Activated CD4-positive, alpha-beta T cell treated with anti-CD3 and anti-CD28 coated beads for 48 hours (primary cell): ENCODE measurements around the gene PLAU.

Experiments
- DNase-seq: peaks from one replicate; pipeline ENCODE4 v3.0.0-alpha.2; 2020

Gene PLAU

DNA sequence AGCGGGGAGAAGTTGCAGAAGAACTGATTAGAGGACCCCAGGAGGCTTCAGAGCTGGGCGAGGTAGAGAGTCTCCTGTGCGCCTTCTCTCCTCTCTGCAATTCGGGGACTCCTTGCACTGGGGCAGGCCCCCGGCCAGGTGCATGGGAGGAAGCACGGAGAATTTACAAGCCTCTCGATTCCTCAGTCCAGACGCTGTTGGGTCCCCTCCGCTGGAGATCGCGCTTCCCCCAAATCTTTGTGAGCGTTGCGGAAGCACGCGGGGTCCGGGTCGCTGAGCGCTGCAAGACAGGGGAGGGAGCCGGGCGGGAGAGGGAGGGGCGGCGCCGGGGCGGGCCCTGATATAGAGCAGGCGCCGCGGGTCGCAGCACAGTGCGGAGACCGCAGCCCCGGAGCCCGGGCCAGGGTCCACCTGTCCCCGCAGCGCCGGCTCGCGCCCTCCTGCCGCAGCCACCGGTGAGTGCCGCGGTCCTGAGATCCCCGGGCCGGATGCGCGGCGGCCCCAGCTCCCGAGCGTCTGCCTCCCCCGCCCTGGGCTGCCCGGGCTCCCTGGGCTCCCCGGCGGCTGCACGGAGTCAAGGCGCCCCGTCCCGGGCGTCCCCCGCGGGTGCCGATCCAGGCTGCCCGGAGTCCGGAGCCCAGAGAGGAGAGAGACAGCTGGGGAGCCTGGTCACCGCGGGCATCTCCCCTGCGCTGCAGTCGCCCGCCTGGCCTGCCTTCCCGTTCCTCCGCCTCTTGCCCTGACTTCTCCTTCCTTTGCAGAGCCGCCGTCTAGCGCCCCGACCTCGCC, at the start of gene PLAU:
Gene PLAU (plus strand): TSS at position 369 of the 789 bp plus-strand sequence. CDS start 424 bp downstream, outside the sequence.
- peak; percentile 51 for DNase-seq

DNA sequence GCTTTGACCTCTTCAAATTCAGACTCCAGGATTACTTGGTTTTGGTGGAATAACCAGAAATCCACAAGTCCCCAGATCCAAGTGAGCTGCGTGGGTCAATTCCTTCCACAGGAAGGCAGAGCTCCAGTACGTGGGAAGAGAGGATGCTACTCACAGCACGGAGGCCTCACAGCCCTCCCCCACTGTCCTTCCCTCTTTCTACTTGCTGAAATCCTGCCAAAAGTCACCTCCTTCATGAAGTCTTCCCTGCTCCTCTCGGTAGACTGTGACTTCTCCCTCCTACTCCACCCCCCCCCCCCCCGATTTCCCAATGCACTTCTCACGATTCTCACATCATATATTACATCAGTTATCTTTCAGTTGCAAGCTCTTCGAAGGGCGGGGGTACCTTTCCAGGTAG, 48.9 kb upstream of the PLAU start:
- no peak for DNase-seq

DNA sequence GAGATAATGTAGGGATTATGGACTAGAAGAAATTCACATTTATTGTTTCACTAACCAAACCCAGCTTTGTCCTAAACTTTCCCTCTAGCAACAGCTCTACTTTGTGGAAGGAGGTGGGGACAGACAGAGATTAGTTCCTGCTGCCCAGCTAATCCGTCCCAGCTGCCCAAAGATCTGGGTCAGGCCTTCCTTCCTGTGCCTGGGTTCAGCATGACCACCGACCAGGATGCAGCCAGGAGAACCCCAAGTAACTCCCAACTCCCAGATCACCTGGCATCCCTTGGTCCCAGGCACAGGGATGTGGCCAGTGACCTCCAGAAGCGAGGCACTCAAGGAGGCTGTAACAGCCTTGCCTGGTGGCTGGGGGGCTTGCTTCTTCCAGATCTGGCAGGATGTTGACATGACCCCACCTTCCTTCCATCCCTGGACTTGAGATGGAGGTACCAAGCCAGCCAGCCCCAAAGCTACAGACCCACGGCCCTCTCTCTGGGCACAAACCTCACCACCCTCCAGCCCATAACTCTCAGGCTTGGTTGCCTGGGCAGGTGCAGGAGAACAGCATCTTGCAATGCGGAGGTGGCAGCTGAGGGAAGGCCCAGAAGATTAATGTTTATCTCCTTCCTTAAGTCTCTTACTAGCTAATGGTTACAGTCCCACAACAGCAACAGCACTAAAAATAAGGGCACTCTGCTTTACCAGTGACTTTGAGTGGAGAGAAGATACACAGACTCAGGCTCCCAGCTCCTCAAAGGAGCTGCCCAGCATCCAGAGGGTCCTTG, 47.7 kb upstream of the PLAU start:
- no peak for DNase-seq

DNA sequence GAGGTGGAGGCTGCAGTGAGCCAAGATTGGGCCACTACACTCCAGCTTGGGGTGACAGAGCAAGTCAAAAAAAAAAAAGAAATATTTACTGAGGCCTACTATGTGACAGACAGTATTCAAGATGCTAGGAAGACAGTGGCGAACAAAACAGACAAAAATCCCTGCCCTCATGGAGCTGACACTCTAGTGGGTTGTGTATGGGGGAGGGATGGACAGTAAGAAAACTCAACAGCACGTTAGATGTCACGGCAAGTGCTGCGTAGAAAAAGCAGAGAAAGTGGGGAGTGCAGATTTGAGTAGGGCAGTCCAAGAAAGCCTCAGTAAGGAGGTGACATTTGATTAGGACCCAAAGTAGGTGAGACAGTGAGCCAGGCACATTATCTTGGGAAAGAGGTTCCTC, 46.7 kb upstream of the PLAU start:
- no peak for DNase-seq

DNA sequence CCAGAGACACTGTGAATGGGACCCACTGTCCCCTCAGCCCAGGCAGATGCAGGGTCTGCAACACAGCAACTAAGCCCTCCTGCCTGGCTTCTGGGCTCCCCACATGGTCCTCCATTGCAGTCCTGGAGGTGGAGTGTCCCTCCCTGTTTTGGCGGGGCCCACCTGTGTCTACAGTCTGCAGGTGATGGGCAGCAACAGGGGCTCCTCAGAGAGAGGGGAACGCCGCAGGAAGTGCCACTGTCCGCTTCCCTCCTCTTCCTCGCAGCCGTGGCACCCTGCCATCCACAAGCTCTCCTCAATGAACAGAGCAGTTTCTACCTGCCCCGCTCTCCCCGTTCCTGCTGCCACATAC, 45.8 kb upstream of the PLAU start:
- DNase-seq = no peak

DNA sequence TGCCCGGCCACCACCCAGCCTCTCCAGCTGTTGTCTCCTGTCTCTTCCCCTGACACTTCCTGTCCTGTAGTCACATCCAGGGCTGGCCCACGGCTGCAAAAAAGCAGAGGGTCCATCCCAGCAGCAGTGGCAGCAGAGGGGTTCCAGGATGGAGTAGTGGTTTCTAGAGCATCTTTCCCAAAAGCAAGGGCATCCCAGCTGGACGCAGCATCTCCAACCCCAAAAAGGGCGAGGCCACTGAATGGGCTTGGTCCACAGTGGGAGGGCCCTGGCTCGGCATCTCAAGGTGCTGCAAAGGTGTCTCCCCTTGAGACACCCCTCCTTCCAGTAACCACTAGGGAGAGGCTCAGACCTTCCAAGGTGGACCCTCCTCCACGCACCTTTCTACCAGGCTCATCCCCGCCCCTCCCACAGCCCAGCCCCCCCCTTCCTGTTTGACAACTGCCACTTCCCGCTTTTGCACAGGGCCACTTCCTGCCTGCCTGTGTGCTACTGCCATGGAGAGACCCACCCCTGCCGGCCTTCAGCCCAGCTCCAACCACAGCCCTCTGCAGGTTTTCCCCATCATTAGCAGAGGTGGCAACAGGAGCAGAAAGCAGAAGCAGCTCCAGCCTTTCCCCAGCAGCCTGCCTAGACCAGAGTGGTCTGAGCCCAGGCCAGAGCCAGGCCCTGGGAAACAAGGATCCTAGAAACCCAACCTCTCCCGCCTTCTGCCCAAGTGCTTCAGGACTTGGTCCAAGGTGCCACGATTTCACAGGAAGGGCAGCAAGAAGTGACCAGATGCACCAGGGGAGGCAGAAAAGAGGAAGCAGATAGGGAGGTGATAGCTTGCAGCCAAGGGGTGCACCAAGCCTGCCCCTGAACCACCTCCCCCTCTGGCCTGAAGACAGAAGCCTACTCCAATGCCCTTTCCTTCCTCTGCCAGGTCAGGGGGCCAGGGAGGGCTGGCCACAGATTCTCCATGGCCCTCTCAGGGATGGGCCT, 45.2 kb upstream of the PLAU start:
- DNase-seq = peak; percentile 58

DNA sequence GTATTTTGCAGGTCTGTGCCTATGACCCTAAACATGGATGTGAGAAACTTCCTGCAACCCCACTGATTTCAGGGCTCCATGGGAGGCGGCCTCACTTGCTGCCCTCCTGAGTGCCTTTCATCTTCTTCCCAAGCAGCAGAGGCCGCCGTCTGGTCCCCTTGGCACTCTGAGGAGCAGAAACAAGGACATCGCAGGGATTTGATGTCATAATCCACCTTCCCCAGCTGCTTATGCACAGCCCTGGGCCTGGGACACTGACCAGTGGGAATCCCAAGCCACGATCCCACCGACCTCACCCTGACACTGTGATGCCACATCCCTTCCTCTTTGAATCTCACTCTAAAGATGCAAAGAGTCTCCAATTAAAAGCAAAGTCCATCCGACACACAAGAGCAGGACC, 44.3 kb upstream of the PLAU start:
- no peak for DNase-seq

DNA sequence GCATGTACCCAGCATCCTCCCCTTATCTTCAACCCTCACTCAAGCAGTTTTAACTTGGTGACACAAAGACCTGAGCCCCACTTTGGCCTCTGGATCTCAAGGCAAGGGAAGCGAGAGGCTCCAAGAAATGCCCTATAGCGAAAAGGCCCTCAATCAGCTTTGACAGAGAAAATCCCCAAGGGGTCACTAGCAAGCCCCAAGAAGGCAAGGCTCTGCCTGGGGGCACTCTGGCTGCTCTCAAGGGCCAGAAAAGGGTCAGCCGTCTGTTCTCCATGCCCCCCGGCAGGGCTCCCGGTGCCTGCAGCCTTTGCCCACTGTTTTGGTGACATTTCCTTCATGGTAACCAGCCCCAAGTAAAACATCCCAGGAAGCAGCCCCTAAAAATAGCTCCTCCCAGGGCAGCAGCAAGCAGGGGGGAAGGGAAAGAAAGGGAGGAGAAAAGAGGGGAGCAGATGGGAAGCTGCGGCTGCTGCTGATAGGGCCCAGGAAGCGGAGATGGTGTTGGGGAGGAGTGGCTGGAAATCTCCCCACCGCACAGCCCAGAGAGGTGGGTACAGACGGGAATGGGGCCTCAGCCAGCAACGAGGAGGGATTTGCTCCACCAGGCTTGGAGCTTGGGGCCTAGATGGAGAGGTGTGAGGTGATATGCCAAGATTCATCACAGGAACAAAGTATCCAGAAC, 43.7 kb upstream of the PLAU start:
- DNase-seq = no peak

DNA sequence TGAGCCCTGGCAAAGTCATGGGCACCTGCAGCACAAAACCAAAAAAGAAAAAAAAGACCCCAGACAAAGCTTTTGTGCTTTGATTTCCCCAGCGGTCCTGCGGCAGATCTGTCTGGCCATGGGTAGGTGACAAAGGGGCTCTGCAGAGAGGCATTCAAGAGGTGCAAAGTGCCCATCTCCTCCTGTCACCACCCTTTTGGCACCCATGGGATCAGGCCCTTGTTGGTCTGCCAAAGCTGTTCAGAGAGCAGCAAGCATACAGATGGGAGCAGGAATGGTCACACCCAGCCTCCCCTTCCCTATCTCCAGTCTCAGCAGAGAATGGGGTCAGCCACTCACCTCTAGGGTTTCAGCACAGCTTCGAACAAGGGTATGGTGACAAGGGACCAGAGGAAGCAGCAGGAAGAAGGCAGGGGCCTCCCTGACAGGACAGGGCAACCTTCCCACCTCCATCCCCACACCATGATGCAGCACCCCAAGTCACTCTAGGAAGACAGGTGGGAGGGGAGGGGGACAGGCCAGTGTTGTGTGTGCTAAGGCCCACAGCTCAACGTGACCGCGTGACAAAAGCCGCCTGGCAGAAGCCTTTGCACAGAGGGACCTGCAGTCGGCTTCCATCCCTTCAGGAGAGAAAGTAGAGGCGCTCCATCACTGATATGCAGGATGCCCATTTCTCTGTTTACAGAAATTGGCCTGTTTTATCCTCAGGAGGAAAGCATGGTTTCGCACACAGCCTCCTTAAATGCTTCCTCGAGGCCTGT, 42.9 kb upstream of the PLAU start:
- DNase-seq = no peak

DNA sequence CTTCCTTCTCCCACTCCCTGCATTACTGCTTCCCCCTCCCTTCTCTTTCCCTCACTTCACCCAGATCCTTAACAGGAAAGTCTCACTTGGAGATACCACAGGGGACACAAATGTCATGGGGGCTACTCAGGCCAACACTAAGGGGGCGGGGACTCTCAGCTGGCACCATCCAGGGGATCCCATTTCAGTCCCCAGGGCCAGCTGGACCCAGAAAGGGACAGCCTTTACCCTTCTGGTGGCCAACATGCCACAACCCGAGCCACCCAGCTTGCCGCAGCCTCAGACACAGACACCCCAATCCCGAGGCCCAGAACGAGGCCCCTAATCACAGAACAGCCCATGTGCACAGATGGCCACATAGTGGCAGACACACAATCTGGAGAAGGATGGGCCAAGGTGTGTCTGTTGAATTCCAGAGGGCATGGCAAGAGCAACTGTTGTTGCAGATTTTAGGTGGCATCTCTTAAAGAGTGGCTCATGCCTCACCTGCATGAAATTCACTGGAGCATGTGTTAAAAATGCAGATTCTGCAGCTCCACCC, 42.2 kb upstream of the PLAU start:
- DNase-seq = no peak

DNA sequence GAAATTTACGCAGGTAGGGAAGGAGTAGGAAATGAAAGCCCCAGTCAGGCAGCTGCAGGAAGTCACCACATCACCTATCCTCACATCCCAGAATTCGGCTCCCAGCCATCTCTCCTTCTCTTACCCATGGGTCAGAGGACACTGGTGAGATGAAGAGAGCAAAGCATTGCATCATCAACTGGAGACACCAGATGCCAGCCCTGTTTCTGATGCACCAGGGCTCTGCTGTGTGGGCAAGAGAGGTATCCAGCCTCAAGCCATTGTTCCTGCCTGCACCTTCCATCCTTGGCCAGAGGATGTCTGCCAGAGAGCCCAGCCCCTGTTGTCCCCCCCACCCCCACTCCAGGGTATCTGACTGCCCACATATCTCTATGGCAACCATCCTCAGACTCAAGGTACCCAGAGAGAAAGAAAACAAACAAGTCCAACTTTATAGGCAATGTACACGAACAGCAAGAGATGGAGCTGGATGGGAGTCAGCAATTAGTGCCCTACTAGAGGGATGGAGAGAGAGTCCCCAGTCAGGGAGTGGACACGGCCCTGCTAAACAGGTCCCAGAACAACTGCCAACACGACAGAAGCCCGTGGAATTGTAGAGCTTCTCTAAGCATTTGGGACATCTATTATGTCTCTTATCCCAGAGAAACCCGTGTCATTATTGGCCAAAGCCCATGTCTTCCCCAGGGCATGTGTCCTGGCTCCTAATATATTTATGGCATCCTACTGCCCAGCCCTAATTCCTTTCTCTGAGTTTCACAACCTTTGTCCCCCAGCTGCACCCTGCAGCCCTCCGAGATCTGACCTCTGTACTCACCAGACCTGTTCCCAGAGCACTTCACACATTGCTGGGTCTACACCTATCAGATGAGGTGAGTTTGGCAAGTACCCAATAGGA, 39.4 kb upstream of the PLAU start:
- no peak for DNase-seq

DNA sequence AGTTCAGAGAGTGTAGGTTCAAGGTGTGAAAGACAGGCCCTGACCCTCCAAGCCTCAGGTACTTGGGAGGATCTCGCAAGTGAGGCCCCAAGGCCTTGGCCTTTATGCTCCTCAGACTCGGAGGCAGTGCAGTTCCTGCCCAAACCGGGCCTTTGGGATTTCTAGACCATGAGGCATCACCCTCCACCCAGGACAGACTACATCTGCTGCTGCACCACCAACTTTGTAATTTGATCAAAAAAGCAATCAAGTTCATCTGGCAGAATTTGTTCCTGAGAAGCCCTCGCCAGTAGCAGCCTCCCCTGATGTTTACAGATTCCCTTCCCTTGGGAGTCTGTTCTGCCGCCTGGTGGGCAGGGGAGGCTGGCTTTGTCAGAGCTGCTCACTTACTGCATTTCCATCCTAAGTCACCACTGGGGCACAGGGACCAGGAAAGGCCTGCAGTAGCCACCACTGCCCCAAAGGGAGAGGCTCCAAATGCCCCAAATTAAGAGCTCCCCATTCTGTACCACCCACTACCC, 38.7 kb upstream of the PLAU start:
- DNase-seq = no peak

DNA sequence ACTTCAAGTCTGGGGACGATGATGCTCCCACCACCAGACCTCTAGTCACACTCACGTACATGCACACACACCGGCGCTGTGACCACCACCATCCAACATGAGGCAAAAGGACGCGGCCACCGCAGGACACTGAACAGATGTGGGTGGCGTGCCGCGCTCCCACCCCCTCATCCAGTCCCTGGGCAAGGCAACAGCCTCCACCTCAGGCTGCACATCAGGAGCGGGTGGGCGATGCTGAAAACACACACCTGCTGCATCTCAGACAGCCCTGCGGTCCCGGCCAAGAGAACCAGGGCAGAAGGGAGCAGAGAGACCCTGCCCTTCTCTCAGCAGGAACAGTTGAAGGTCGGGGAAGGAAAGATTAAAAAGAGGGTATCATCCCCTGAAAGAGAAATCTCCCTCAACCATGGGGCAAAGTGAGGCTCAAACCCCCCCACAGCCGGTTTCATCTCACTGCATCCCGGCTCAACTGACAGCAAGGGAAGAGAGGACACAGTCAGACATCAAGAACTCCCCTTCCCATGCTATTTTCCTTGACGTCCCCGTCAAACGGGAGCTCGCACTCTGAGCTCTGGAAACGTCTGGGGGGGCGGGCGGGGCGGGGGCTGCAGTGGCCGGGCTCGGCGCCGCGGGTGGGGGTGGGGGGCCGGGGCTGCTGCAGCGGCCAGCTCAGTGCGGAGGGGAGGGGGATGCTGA, 37.6 kb upstream of the PLAU start:
- no peak for DNase-seq

DNA sequence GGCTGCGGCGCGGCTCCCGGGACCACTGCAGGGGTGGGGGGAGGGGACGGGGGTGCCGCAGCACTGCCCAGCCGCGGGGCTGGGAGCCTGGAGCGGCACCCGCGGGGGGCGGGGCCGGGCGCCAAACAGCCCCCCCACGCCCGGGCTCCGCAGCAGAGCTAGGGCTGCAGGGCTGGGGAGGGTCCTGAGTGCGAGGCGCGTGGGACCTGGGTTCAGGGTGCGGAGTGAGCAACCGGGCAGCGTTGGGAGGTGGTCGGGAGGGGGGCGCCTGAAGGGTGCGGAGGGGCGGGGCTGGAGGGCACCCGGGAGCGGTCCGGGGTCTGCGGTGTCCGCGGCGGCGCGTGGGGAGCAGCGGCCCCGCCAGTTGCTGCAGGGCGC, 37.1 kb upstream of the PLAU start:
- peak; percentile 20 for DNase-seq

DNA sequence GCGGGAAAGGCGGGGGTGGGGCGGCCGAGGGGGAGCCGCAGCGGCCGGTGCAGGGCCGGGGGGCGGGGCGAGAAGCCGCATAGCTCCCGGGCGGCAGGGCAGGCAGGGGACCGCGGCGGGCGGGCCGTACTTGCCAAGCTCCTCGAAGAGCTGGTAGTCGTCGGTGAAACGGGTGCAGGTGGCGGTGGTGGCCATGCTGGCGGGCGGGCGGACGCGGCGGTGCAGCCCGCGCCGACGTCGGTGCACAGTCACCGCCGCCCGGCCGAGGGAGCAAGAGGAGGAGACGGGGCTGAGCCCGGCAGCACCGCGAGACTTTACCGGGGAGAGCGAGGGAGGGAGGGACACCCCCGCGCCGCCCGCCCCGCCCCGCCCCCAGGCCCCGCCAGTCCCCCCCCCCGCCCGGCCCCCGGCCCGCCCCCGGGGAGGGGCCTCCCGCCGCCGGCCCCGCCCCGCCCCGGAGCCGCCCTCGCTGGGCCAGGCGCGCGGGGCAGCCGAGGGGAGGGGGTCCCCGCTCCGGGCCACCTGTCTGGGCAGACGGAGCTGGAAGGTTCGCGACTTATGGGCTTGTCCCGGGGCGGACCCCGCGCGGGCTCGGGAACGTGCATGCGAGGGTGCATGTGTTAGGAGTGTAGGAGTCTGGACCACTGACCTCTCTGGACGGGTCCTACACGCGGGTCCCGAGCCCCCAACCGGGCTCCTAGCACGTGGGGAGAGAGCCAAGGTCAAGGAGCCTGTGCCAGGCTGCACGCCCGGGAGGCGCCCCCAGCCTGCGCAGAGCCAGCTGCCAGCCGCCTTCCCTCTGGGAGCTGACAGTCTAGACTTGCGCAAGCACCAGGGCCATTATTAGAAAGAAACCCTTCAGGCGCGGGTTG, 36.4 kb upstream of the PLAU start, which contains the start of gene CAMK2G:
Gene CAMK2G (minus strand): TSS at position 289 of the 872 bp plus-strand sequence. CDS start 94 bp downstream, at position 195.
- peak; percentile 86 for DNase-seq

DNA sequence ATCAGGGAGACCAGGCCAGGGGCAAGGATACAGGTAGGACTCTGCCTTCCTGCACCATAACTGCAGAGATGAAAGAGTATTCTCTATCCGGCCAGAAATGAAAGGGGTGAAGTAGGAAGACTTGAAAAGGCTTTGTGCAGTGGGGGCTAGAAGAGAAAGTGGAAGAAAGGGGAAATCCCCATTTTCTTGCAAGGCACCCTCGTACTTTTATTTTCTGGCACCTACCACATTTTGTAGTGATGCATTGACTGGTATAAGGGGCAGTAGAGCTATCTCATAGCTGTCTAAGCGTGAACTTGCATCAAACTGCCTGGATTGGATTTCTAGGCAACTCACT, 35.8 kb upstream of the PLAU start:
- DNase-seq = peak; percentile 17

DNA sequence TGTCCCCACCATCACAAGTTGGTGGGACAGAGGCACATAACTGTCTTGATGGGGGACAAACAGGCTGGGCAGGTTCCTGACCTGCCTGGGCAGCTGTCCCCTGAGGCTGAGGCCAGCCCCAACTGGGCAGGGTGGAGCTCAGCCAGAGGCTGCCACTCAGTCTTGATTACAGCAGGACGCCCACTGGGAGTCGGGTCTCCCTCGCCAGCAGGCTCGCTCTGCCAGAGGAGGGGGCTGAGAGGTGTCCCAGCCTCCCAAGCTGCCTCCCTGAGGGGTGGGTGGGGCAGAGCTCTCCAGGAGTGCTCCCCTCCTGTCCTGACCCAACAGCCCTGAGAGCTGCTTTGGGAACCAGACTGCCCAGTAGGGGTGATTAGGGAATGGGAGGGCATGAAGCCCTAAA, 34.8 kb upstream of the PLAU start:
- DNase-seq = no peak

DNA sequence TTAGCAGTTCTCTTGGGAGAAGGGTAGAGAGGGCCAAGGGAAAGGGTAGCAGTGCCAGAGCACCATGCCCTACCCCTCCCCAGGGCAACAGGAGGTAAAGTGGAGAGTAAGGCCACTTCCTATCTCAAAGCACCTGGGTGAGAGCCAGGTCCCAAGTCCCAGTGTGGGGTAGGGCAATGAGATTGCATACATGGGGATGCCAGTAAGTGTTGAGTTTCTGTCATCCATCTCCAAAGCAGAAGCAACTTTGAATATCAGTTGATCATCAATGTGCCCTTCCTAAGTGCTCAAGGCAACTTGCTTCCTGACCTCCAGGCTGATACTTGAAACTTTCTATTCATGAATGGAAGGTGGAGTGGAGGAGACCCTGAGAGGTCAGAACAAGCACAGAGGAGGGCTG, 34.4 kb upstream of the PLAU start:
- no peak for DNase-seq

DNA sequence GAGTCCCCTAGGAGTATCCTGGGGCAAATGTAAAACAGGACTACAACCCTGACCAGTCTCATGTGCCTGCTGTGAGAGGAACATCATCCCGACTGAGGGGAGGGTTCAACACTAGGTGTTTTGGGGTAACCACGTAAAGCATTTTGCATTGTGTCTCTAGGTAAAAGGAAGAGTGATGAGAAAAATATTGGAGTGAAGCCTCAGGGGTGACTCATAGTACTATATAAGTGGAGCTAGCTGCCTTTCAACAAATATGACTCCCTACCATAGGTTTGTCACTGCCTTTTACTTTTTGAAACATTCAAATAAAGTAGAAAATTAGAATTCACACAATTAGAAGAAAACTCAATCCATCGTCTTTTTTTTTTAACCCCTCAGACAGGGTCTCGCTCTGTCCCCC, 34.0 kb upstream of the PLAU start:
- no peak for DNase-seq
